Endothelial cell of umbilical vein (primary cell): ENCODE data around the gene FHOD1. TPM values are rescaled to one million over a fixed set of nuclear protein-coding genes. Genes with fewer than 3 reads are reported as not detected.

Source experiments
- BruUV-seq: library from RNA; stranded (reverse); fragments of 400-500 nt; replicated peaks from 2 replicates; lab custom pipeline; 2021; lab: Mats Ljungman, UMichigan
- CTCF ChIA-PET: fragments of 300-600, 350-600 bp; sonication (Branson Sonifier 250); formaldehyde crosslinking; loops from one replicate; lab custom pipeline; 2021; ENCODE audit warnings: antibody characterized with exemption, inconsistent platforms; lab: Charles Lee
- POLR2A ChIA-PET: fragments of 300-600, 350-600 bp; sonication (Branson Sonifier 250); formaldehyde crosslinking; loops from one replicate; lab custom pipeline; 2021; ENCODE audit warnings: antibody characterized with exemption, inconsistent platforms; lab: Charles Lee
- DNase-seq: peaks from one replicate; pipeline ENCODE4 v3.0.0-alpha.2; 2011; ENCODE audit warnings: low read depth, low spot score
- FAIRE-seq: peaks from 2 replicates; lab custom pipeline; 2011; peaks lifted over from hg19 to GRCh38; lab: Jason Lieb, UNC
- H2AFZ ChIP-seq: 2 replicates; pipeline ENCODE4 v1.6.0; 2012; ENCODE audit warnings: low read depth, low read length, control low read depth, inconsistent platforms
- H3K27ac ChIP-seq: 2 replicates; pipeline ENCODE4 v1.5.1; 2011; ENCODE audit warnings: low read depth, mild to moderate bottlenecking, control low read depth, low read length, moderate library complexity; ENCODE audit not compliant: insufficient read depth
- H3K27me3 ChIP-seq, 2 experiments: 2 replicates each; pipeline versions ENCODE4 v1.6.0 to v1.6.1; 2011; ENCODE audit warnings: low read length in 2 of 2, mixed read lengths in 1 of 2; ENCODE audit not compliant: control insufficient read depth in 2 of 2, insufficient read depth in 2 of 2
- H3K36me3 ChIP-seq, 2 experiments: 2 replicates in 1 of 2; 3 replicates in 1 of 2; pipeline ENCODE4 v1.5.1; 2011; ENCODE audit warnings: low read length in 2 of 2, mild to moderate bottlenecking in 1 of 2, moderate library complexity in 1 of 2; ENCODE audit not compliant: control insufficient read depth in 2 of 2, insufficient read depth in 2 of 2; ENCODE audit errors: extremely low read depth in 1 of 2
- H3K4me1 ChIP-seq: 3 replicates; pipeline ENCODE4 v1.5.1; 2011; ENCODE audit warnings: mild to moderate bottlenecking, low read length; ENCODE audit not compliant: control insufficient read depth, insufficient read depth; ENCODE audit errors: extremely low read depth
- H3K4me2 ChIP-seq: 2 replicates; pipeline ENCODE4 v1.6.1; 2011; ENCODE audit warnings: low read length, control low read depth, mixed read lengths; ENCODE audit not compliant: insufficient read depth
- H3K4me3 ChIP-seq, 3 experiments: fragments of 200-600 bp in 1 of 3; sonication (generic), shearing (Covaris generic) in 1 of 3; replicated peaks in 1 of 3; 2 replicates each; pipeline ENCODE4 v1.5.1; 2011 to 2016; ENCODE audit warnings: control low read depth in 3 of 3, low read length in 3 of 3, mild to moderate bottlenecking in 2 of 3, inconsistent platforms in 1 of 3, low read depth in 1 of 3, moderate library complexity in 1 of 3; ENCODE audit not compliant: insufficient read depth in 1 of 3
- H3K79me2 ChIP-seq: 2 replicates; pipeline ENCODE4 v1.6.0; 2012; ENCODE audit warnings: low read length, inconsistent platforms; ENCODE audit not compliant: control insufficient read depth, insufficient read depth
- H3K9ac ChIP-seq: replicated peaks from 2 replicates; pipeline ENCODE3; 2011; ENCODE audit warnings: low read length, control low read depth; ENCODE audit not compliant: insufficient read depth; ENCODE audit errors: extremely low read depth
- H3K9me1 ChIP-seq: replicated peaks from 3 replicates; pipeline ENCODE4 v1.6.0; 2011; ENCODE audit warnings: mild to moderate bottlenecking, low read length; ENCODE audit not compliant: control insufficient read depth, insufficient read depth; ENCODE audit errors: extremely low read depth
- H3K9me3 ChIP-seq: replicated peaks from 2 replicates; pipeline ENCODE4 v1.5.1; 2012; ENCODE audit warnings: low read length, inconsistent platforms; ENCODE audit not compliant: control insufficient read depth, insufficient read depth
- H4K20me1 ChIP-seq: replicated peaks from 2 replicates; pipeline ENCODE3; 2011; ENCODE audit warnings: mild to moderate bottlenecking, low read length; ENCODE audit not compliant: control insufficient read depth, insufficient read depth; ENCODE audit errors: extremely low read depth
- CTCF ChIP-seq, 2 donors: IDR thresholded peaks; 1 replicate in 1 of 2; 2 replicates in 1 of 2; pipeline ENCODE4 v1.5.1; 2011; ENCODE audit warnings: low read length in 2 of 2, mild to moderate bottlenecking in 2 of 2, moderate library complexity in 2 of 2, control low read depth in 1 of 2, inconsistent platforms in 1 of 2, low read depth in 1 of 2; ENCODE audit not compliant: insufficient read depth in 1 of 2; ENCODE audit errors: extremely low read depth in 1 of 2
- EZH2 ChIP-seq: IDR thresholded peaks from 2 replicates; pipeline ENCODE4 v1.6.1; 2012; ENCODE audit warnings: borderline replicate concordance, low read depth, mild to moderate bottlenecking, moderate library complexity, low read length, inconsistent platforms; ENCODE audit not compliant: severe bottlenecking
- FOS ChIP-seq: IDR thresholded peaks from 2 replicates; pipeline ENCODE4 v1.6.1; 2011; ENCODE audit warnings: mild to moderate bottlenecking, low read length, moderate library complexity, borderline replicate concordance; ENCODE audit not compliant: insufficient read depth
- GATA2 ChIP-seq: IDR thresholded peaks from 2 replicates; pipeline ENCODE4 v1.7.0; 2011; ENCODE audit warnings: low read depth, mild to moderate bottlenecking, moderate library complexity, mixed read lengths, low read length; ENCODE audit not compliant: insufficient read length, insufficient read depth
- JUN ChIP-seq: IDR thresholded peaks from 2 replicates; pipeline ENCODE4 v1.6.1; 2011; ENCODE audit warnings: borderline replicate concordance, low read depth; ENCODE audit not compliant: insufficient read length, insufficient read depth
- MAX ChIP-seq: IDR thresholded peaks from 2 replicates; pipeline ENCODE4 v1.6.1; 2011; ENCODE audit not compliant: insufficient read depth, insufficient read length
- MYC ChIP-seq: IDR thresholded peaks from one replicate; pipeline ENCODE4 v1.6.1; 2011; ENCODE audit warnings: mild to moderate bottlenecking, low read depth, low read length
- POLR2A ChIP-seq: IDR thresholded peaks from 2 replicates; pipeline ENCODE4 v1.6.1; 2012; ENCODE audit warnings: low read depth, mild to moderate bottlenecking, control low read depth, low read length
- POLR2AphosphoS5 ChIP-seq: IDR thresholded peaks from 2 replicates; pipeline ENCODE4 v1.6.1; 2012; ENCODE audit warnings: low read depth, mild to moderate bottlenecking, control low read depth, low read length, moderate library complexity; ENCODE audit not compliant: insufficient read depth
- dilution Hi-C: fragments of 300-500 bp; cut with MboI; formaldehyde crosslinking; loops from one replicate; pipeline ENCODE4 v1.15.0; 2019; ENCODE audit warnings: low sequenced_read_pairs; ENCODE audit not compliant: extremely low pct_ligation_motif_present
- intact Hi-C: fragments of 100-400 bp; cut with micrococcal nuclease; formaldehyde crosslinking; loops from one replicate; pipeline ENCODE4 v1.10.0; 2022
- polyA plus RNA-seq, 4 experiments: library from polyadenylated mRNA; depleted of rRNA in 3 of 4; stranded (reverse) in 3 of 4; unstranded in 1 of 4; fragments of >200 nt; gene quantifications; 2 replicates each; pipeline versions ENCODE4 v1.2.1 to v1.2.3, GENCODE V29; 2011 to 2012; ENCODE audit warnings: missing spikeins in 1 of 4
- total RNA-seq: library from RNA; stranded (reverse); gene quantifications from 2 replicates; pipeline ENCODE4 v1.2.3, GENCODE V29; 2021

Gene FHOD1
- total and polyA plus RNA-seq, 2 donors (not counting 3 experiments of a cell fraction or from before 2014, with no cell fraction given) = 63.6 to 124 TPM

GRCh38 chr16:67241008-67241900 is 6.0 kb downstream of the FHOD1 start:
- H3K79me2 ChIP-seq = peaks cover 46% of the 10 kb centered on the region
- no peaks in the 10 kb centered on the region for H3K9me1 ChIP-seq
- POLR2A ChIA-PET = no interaction called here
- H2AFZ ChIP-seq = no peak overlapping the region
- CTCF ChIA-PET = interaction anchor here (1.0 to 1.5 kb wide), 4 partner anchors 9 to 158 kb away, joined by 3 to 5 read pairs (median 3); no protein-coding TSS in a partner anchor
- H3K36me3 ChIP-seq = peaks cover 5 to 35% of the 10 kb centered on the region in 2 experiments
- H3K4me3 ChIP-seq = no peak overlapping the region
- peak; percentile 78 for FAIRE-seq
- intact Hi-C loops (no loop called here), dilution Hi-C loops (no loop called here)
- no peaks in the 10 kb centered on the region for H3K9me3 ChIP-seq
- H4K20me1 ChIP-seq = no peaks in the 10 kb centered on the region
- peak overlapping the region; percentile 7 for H3K4me2 ChIP-seq
- H3K9ac ChIP-seq = peak overlapping the region; percentile 44
- DNase-seq = peak; percentile 36
- H3K27me3 ChIP-seq = no peaks in the 10 kb centered on the region
- no TSS peak for BruUV-seq
- peak overlapping the region; percentile 85 for H3K27ac ChIP-seq
- TF ChIP-seq MAX = no peak
- TF ChIP-seq POLR2AphosphoS5 = no peak
- TF ChIP-seq JUN = no peak
- no peak for TF ChIP-seq CTCF (IDR thresholded peaks at IDR 0.05; ENCODE audit: extremely low read depth in 1 of 2, insufficient read depth in 1 of 2, low read depth in 1 of 2, low read length in 2 of 2)
- TF ChIP-seq FOS = no peak
- no peak for TF ChIP-seq GATA2
- TF ChIP-seq EZH2 = no peak
- no peak for TF ChIP-seq POLR2A
- no peak for TF ChIP-seq MYC
- H3K4me1 ChIP-seq = peaks cover 52% of the 10 kb centered on the region
